Stomach smooth muscle (tissue), 2 donors: ENCODE results near the gene FCGR2B.
"Not testable (repeated sequence)": the region's sequence is repeated elsewhere in the genome, so short reads cannot be mapped to it uniquely, and the experiment has no call there.

Source experiments
- H3K27ac ChIP-seq: one replicate; pipeline ENCODE4 v1.7.0; 2013; ENCODE audit warnings: mild to moderate bottlenecking, low read length, inconsistent platforms
- H3K27me3 ChIP-seq, 2 donors: one replicate each; pipeline ENCODE4 v1.7.0; 2013; ENCODE audit warnings: low read length in 2 of 2; ENCODE audit not compliant: insufficient read depth in 2 of 2, control insufficient read depth in 1 of 2
- H3K36me3 ChIP-seq, 2 donors: one replicate each; pipeline ENCODE4 v1.7.0; 2013; ENCODE audit warnings: low read length in 2 of 2; ENCODE audit not compliant: control insufficient read depth in 2 of 2, insufficient read depth in 2 of 2
- H3K4me1 ChIP-seq: one replicate; pipeline ENCODE4 v1.7.0; 2013; ENCODE audit warnings: low read length; ENCODE audit not compliant: control insufficient read depth, insufficient read depth
- H3K4me3 ChIP-seq, 2 donors: one replicate each; pipeline ENCODE4 v1.7.0; 2013; ENCODE audit warnings: low read length in 2 of 2
- H3K9ac ChIP-seq, 2 donors: one replicate each; pipeline ENCODE4 v1.7.0; 2013; ENCODE audit warnings: low read length in 2 of 2, mild to moderate bottlenecking in 1 of 2
- H3K9me3 ChIP-seq, 2 donors: one replicate each; pipeline ENCODE4 v1.7.0; 2013; ENCODE audit warnings: low read length in 2 of 2; ENCODE audit not compliant: control insufficient read depth in 2 of 2
- donor health status: healthy.
- donor health status: Pancreatic carcinoma.

FCGR2B gene

GRCh38 chr1:161676958-161677689 is 14.2 kb downstream of the FCGR2B start:
- Histone ChIP-seq H3K27ac (no peak overlapping the region), H3K36me3 (no peaks in the 10 kb centered on the region), H3K27me3 (no peaks in the 10 kb centered on the region), H3K9me3 (no peaks in the 10 kb centered on the region), H3K9ac (no peak overlapping the region), H3K4me3 (no peak overlapping the region), H3K4me1 (no peaks in the 10 kb centered on the region)

- no peak overlapping the region for H3K9ac ChIP-seq
- no peaks in the 10 kb centered on the region for H3K4me1 ChIP-seq
- H3K36me3 ChIP-seq: no peaks in the 10 kb centered on the region
- no peak overlapping the region for H3K27ac ChIP-seq
- H3K9me3 ChIP-seq: no peaks in the 10 kb centered on the region
- no peak overlapping the region for H3K4me3 ChIP-seq
- no peaks in the 10 kb centered on the region for H3K27me3 ChIP-seq
Measured at GRCh38 chr1:161678500-161678899, 15.6 kb downstream of the FCGR2B start.

DNA sequence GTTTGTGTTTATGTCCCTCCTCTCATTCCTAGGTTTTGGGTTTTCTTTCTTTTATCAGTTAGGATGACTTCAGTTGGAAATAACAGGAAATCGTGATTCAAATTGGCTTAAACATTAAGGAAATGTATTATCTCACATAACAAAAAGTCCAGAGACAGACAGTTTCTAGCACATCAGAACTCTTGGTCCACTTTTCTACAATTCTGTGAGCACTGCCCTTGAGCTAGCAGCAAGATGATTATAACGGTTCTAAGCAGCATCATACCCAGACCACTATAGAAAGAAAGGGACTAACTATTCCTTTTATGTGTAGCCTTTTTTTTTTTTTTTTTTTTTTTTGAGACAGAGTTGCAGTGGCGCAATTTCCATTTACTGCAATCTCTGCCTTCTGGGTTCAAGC is 18.9 kb downstream of the FCGR2B start:
- Histone ChIP-seq H3K27me3 (peaks cover 0 to 4% of the 10 kb centered on the region in 2 donors), H3K27ac (no peak overlapping the region), H3K9me3 (no peaks in the 10 kb centered on the region), H3K4me3 (no peak overlapping the region), H3K9ac (no peak overlapping the region), H3K4me1 (no peaks in the 10 kb centered on the region), H3K36me3 (no peaks in the 10 kb centered on the region)

DNA sequence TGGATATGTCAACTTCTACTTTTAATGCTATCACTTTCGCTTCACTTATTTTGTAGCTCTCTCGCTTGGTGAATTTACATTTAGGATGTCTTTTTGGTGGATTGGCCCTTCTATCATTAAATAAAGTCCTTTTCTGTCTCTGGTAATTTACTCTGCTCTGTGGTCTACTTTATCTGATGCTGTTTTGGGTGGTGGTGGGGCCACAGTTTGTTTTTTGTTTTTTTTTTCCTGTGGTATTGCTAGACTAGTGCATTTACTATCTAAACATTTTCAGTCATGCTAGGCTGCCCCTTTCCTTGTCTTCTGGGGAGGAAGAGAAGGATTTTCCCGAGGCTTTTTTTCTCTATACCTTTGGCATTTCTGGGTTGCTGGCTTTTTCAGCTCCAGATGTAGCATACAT is 26.0 kb downstream of the FCGR2B start:
- Histone ChIP-seq H3K4me1 (no peaks in the 10 kb centered on the region), H3K27ac (no peak overlapping the region), H3K27me3 (peaks cover 7 to 9% of the 10 kb centered on the region in 2 donors), H3K4me3 (no peak overlapping the region), H3K9me3 (no peaks in the 10 kb centered on the region), H3K9ac (no peak overlapping the region), H3K36me3 (no peaks in the 10 kb centered on the region)

GRCh38 chr1:161691846-161692245 is 28.9 kb downstream of the FCGR2B start:
- no peaks in the 10 kb centered on the region for H3K36me3 ChIP-seq
- H3K27me3 ChIP-seq: peaks cover 5 to 9% of the 10 kb centered on the region in 2 donors
- H3K4me1 ChIP-seq: no peaks in the 10 kb centered on the region
- H3K9ac ChIP-seq: no peak overlapping the region
- H3K4me3 ChIP-seq: no peak overlapping the region
- H3K9me3 ChIP-seq: no peaks in the 10 kb centered on the region
- H3K27ac ChIP-seq: no peak overlapping the region

- not testable (repeated sequence) for H3K36me3 ChIP-seq, H3K9ac ChIP-seq, H3K27me3 ChIP-seq, H3K9me3 ChIP-seq, H3K4me3 ChIP-seq, H3K4me1 ChIP-seq, H3K27ac ChIP-seq
Measured at GRCh38 chr1:161693020-161693712, 30.2 kb downstream of the FCGR2B start.

DNA sequence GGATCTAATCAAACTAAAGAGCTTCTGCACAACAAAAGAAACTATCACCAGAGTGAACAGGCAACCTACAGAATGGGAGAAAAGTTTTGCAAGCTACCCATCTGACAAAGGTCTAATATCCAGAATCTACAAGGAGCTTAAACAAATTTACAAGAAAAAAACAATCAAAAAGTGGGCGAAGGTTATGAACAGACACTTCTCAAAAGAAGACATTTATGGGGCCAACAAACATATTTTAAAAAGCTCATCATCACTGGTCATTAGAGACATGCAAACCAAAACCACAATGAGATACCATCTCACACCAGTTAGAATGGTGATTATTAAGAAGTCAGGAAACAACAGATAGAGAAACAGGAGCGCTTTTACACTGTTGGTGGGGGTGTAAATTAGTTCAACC is 35.4 kb downstream of the FCGR2B start:
- not testable (repeated sequence) for H3K4me1 ChIP-seq, H3K4me3 ChIP-seq, H3K27me3 ChIP-seq, H3K9me3 ChIP-seq, H3K36me3 ChIP-seq, H3K27ac ChIP-seq, H3K9ac ChIP-seq

DNA sequence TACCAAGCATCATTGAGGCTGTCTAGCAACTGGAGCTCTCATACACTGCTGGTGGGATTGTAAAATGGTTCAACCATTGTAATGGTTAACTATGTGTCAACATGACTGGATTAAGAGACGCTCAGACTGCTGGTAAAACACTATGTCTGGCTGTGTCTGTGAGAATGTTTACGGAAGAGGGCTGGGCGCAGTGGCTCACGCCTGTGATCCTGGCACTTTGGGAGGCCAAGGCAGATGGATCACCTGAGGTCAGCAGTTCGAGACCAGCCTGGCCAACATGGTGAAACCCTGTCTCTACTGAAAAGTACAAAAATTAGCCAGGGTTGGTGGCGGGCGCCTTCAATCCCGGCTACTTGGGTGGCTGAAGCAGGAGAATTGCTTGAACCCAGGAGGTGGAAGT is 39.3 kb downstream of the FCGR2B start:
- peaks cover 0 to 2% of the 10 kb centered on the region in 2 donors for H3K9me3 ChIP-seq
- H3K36me3 ChIP-seq: no peaks in the 10 kb centered on the region
- no peaks in the 10 kb centered on the region for H3K4me1 ChIP-seq
- H3K27me3 ChIP-seq: no peaks in the 10 kb centered on the region
- H3K9ac ChIP-seq: no peak overlapping the region
- no peak overlapping the region for H3K27ac ChIP-seq
- H3K4me3 ChIP-seq: no peak overlapping the region

- Histone ChIP-seq H3K36me3 (no peaks in the 10 kb centered on the region), H3K4me1 (no peaks in the 10 kb centered on the region), H3K27me3 (peaks cover 0 to 2% of the 10 kb centered on the region in 2 donors), H3K9ac (no peak overlapping the region), H3K27ac (no peak overlapping the region), H3K4me3 (no peak overlapping the region), H3K9me3 (no peaks in the 10 kb centered on the region)
Measured at GRCh38 chr1:161705537-161705936, 42.6 kb downstream of the FCGR2B start.

DNA sequence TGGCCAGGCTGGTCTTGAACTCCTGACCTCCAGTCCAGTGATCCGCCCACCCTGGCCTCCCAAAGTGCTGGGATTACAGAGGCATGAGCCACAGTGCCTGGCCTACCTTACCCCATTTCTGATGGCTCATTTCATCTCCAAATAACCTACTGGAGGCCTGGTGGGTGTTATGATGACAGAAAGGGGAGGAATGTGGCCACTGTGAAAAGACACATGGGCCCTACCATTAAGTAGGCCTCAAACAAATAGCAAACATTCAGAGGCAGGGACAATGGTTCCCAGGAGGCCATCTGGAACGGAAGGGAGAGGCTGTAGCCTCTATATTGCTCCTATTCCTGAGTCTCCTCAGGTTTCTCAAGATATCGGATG is 43.2 kb downstream of the FCGR2B start:
- H3K9ac ChIP-seq: no peak overlapping the region
- no peak overlapping the region for H3K4me3 ChIP-seq
- H3K27ac ChIP-seq: no peak overlapping the region
- H3K27me3 ChIP-seq: peaks cover 2 to 3% of the 10 kb centered on the region in 2 donors
- no peaks in the 10 kb centered on the region for H3K4me1 ChIP-seq
- no peaks in the 10 kb centered on the region for H3K36me3 ChIP-seq
- H3K9me3 ChIP-seq: no peaks in the 10 kb centered on the region
